Psoas muscle (tissue), 8 donors: ENCODE results near the gene UTS2B. TPM values are rescaled to one million over a fixed set of nuclear protein-coding genes. Genes with fewer than 3 reads are reported as not detected.

Experiments
- ATAC-seq, 4 donors: fragments of 200-7000 bp; cut with Tn5 transposase; one replicate each; pipeline ENCODE4 v1.9.1; 2020; ENCODE audit warnings: moderate library complexity in 3 of 4, mild to moderate bottlenecking in 2 of 4
- DNase-seq, 2 donors: peaks; one replicate each; pipeline ENCODE4 v3.0.0-alpha.2; 2020
- H3K27ac ChIP-seq: fragments of 200-600 bp; one replicate; pipeline ENCODE4 v1.8.0; 2022
- H3K27me3 ChIP-seq, 3 donors: fragments of 200-600 bp in 1 of 3; one replicate each; pipeline versions ENCODE4 v1.6.1 to v1.8.0; 2013 to 2022; ENCODE audit warnings: low read length in 2 of 3, mild to moderate bottlenecking in 2 of 3, moderate library complexity in 1 of 3; ENCODE audit not compliant: insufficient read depth in 3 of 3
- H3K36me3 ChIP-seq, 2 donors: fragments of 200-600 bp in 1 of 2; one replicate each; pipeline versions ENCODE4 v1.6.1 to v1.8.0; 2013 to 2022; ENCODE audit warnings: low read depth in 1 of 2, mild to moderate bottlenecking in 1 of 2, moderate library complexity in 1 of 2; ENCODE audit not compliant: insufficient read depth in 1 of 2
- H3K4me1 ChIP-seq: fragments of 200-600 bp; one replicate; pipeline ENCODE4 v1.8.0; 2022
- H3K4me3 ChIP-seq: fragments of 200-600 bp; one replicate; pipeline ENCODE4 v1.8.0; 2022; ENCODE audit warnings: mild to moderate bottlenecking
- H3K9me3 ChIP-seq: fragments of 200-600 bp; one replicate; pipeline ENCODE4 v1.8.0; 2022
- CTCF ChIP-seq: fragments of 200-600 bp; IDR thresholded peaks from one replicate; pipeline ENCODE4 v1.8.0; 2022; ENCODE audit warnings: antibody characterized with exemption
- WGBS, 3 donors: extraction: QIAGEN DNeasy Blood & Tissue Kit; methylation state at CpG; one replicate each; pipeline versions ENCODE4 v1.1.6 to v1.1.7; 2013; 5-methylcytosine and 5-hydroxymethylcytosine counted together
- intact Hi-C, 2 donors: fragments of 100-400 bp; cut with DNase I; formaldehyde crosslinking; loops; one replicate each; pipeline versions ENCODE4 v1.11.0 to v1.14.2; 2022
- polyA plus RNA-seq, 3 donors: library from polyadenylated mRNA; stranded (reverse); fragments of 200-250 nt; gene quantifications; one replicate each; pipeline ENCODE4 v1.2.3, GENCODE V29; 2013
- total RNA-seq, 4 donors: library from RNA; stranded (reverse); fragmentation: NEBNext Ultra II Directional in 2 of 4; extraction: Animal tissue kit (Norgen Biotek cat#: 25700) in 2 of 4; gene quantifications; one replicate each; pipeline versions ENCODE4 v1.2.1 to v1.2.4, GENCODE V29; 2021 to 2023
- donor health status: healthy with polysubstance abuse.
- donor health status: DM: no; HTN: no; CAD: no; lungs with moderate emphysema.
- donor health status: Bipolar disorder and iron deficiency.
- donor health status: healthy.
- donor health status: DM: yes; HTN: yes; CAD: no.
- donor health status: DM: no; HTN: no; CAD: no.
- donor health status: DM: no; HTN: no; CAD: no.
- donor health status: DM: yes; HTN: yes; CAD: no.

The UTS2B gene
- total and polyA plus RNA-seq, 7 donors: 0.03 to 0.22 (median 0.05) TPM; not detected in 3

GRCh38 chr3:191339316-191339917 lies 9.1 kb upstream of the UTS2B start:
- Histone ChIP-seq H3K4me3 (no peak overlapping the region), H3K36me3 (no peaks in the 10 kb centered on the region), H3K27ac (no peak overlapping the region), H3K27me3 (no peaks in the 10 kb centered on the region), H3K4me1 (peaks cover 68% of the 10 kb centered on the region), H3K9me3 (no peaks in the 10 kb centered on the region)
- DNase-seq (no peak), ATAC-seq (no peak)
- no peak for TF ChIP-seq CTCF
- intact Hi-C loops: no loop called here
- WGBS, 3 donors: 50 to 72% (median 51%) methylated on average over 3 of the region's 3 CpGs

GRCh38 chr3:191338177-191338488 lies 7.8 kb upstream of the UTS2B start:
- Histone ChIP-seq H3K4me3 (no peak overlapping the region), H3K4me1 (peaks cover 69% of the 10 kb centered on the region), H3K27ac (no peak overlapping the region), H3K36me3 (no peaks in the 10 kb centered on the region), H3K27me3 (no peaks in the 10 kb centered on the region), H3K9me3 (no peaks in the 10 kb centered on the region)
- TF ChIP-seq CTCF: no peak
- intact Hi-C loops: no loop called here
- ATAC-seq: no peak
- no peak for DNase-seq
- 91 to 96% (median 94%) methylated on average over 4 of the region's 4 CpGs for WGBS, 3 donors

- Histone ChIP-seq H3K36me3 (no peaks in the 10 kb centered on the region), H3K27me3 (no peaks in the 10 kb centered on the region), H3K27ac (no peak overlapping the region), H3K4me3 (no peak overlapping the region), H3K9me3 (no peaks in the 10 kb centered on the region), H3K4me1 (peaks cover 67% of the 10 kb centered on the region)
- intact Hi-C loops: no loop called here
- DNase-seq: no peak
- ATAC-seq: no peak
- TF ChIP-seq CTCF: no peak
- WGBS, 3 donors: 55 to 63% (median 61%) methylated on average over 2 of the region's 2 CpGs
Observed at GRCh38 chr3:191336833-191337232, 6.5 kb upstream of the UTS2B start.

GRCh38 chr3:191334346-191334893 lies 4.1 kb upstream of the UTS2B start:
- ATAC-seq (no peak), DNase-seq (no peak)
- no peak for TF ChIP-seq CTCF
- Histone ChIP-seq H3K27me3 (no peaks in the 10 kb centered on the region), H3K9me3 (no peaks in the 10 kb centered on the region), H3K27ac (no peak overlapping the region), H3K36me3 (no peaks in the 10 kb centered on the region), H3K4me3 (no peak overlapping the region), H3K4me1 (peaks cover 56% of the 10 kb centered on the region)
- intact Hi-C loops: loop anchor here in 1 of 2 donors (5.0 kb wide), 1 partner anchor 33 kb away; no protein-coding TSS in a partner anchor
- 74 to 86% (median 76%) methylated on average over 4 of the region's 4 CpGs for WGBS, 3 donors
